GM19324 (cell line): Measurements from ENCODE around the gene PARP16.

Experiments
- ATAC-seq: cut with Tn5 transposase; IDR thresholded peaks from one replicate; pipeline ENCODE4 v1.9.1; 2021; ENCODE audit warnings: mild to moderate bottlenecking, moderate library complexity; ENCODE audit not compliant: unreplicated experiment, low FRiP score

Gene PARP16

DNA sequence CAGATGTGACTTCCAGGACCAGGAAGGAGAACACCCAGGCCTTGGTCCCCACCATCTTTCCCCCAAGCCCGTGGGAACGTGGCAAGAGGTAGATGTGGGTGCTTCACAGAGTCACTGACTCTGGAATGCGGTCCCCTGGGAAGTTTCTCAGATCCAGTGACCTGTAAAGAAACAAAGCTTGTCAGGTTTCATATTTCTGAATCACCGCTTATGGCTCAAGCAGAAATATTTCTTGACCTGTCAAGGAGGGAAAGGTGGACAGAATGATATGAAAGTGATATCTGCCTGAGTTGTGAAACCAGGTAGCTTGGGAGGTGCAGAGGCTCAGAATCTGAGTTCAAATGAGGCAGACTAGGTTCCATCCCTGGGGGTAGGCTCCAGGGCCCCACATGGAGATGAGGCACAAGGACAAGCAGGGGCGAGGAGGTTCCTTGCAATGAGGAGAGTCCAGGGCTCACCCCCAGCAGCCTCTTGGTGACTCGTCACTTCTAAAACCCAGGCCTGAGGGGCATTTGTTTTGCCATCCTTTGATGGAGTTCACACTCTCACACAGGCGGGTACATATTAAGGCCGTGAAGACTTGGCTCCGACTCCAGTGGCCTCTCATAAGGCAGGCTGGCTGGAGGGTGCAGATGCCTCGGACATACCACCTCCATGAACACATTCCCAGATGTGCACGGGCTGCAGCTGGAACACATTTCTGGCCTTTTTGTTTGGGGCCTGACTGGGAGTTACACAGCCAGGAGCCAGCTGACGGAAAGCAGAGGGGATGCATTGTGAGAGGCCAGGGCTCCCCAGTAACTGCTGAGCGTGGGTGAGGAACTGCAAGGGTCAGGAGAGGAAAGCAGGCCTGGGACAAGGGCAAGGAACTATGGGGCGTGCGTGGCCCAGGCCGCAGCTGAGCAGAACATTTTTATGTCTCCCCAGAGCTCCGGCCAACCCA lies 76.7 kb downstream of the PARP16 start:
- no peak for ATAC-seq

DNA sequence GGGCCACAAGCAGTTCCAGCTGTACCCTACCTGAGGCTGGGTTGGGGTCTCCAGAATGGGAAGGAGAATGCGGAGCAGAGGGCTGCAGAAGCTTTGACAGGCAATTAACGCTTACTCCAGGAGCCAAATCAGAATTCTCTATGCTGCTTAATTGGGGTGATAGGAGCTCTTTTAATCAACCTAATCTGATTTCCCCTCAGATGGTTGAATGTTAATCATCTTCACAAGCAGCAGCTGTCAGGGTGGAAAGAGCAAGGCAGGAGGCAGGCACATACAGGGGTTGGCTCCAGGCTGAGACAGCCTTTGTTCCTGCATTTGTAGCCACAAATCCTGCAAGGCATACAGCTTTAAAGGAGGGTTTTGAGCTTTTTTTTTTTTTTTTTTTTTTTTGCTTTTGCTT lies 78.0 kb downstream of the PARP16 start:
- no peak for ATAC-seq
